Activated naive CD4-positive, alpha-beta T cell treated with anti-CD3 and anti-CD28 coated beads for 36 hours (primary cell): Measurements from ENCODE around the gene FUOM. TPM values are rescaled to one million over a fixed set of nuclear protein-coding genes. Genes with fewer than 3 reads are reported as not detected.

Experiments
- CTCF ChIA-PET: fragments of 350-600 bp; sonication (Branson Sonifier 250); formaldehyde crosslinking; loops from one replicate; lab custom pipeline; 2021; ENCODE audit warnings: antibody characterized with exemption; lab: Charles Lee
- DNase-seq: peaks from one replicate; pipeline ENCODE4 v3.0.0-alpha.2; 2020
- H3K27ac Mint-ChIP-seq: one replicate; pipeline ENCODE4 v1.8.0; 2021; ENCODE audit warnings: mild to moderate bottlenecking, mixed read lengths
- H3K27me3 Mint-ChIP-seq: one replicate; pipeline ENCODE4 v1.8.0; 2021; ENCODE audit warnings: low read depth, mixed read lengths
- H3K36me3 Mint-ChIP-seq: one replicate; pipeline ENCODE4 v1.8.0; 2021; ENCODE audit warnings: low read depth, mixed read lengths
- H3K4me1 Mint-ChIP-seq: one replicate; pipeline ENCODE4 v1.8.0; 2021; ENCODE audit warnings: low read depth, mixed read lengths
- H3K4me3 Mint-ChIP-seq: one replicate; pipeline ENCODE4 v1.8.0; 2021; ENCODE audit warnings: mild to moderate bottlenecking, moderate library complexity, mixed read lengths
- H3K9me3 Mint-ChIP-seq: one replicate; pipeline ENCODE4 v1.8.0; 2021; ENCODE audit warnings: mixed read lengths
- intact Hi-C: fragments of 100-400 bp; cut with micrococcal nuclease; formaldehyde crosslinking; loops from one replicate; pipeline ENCODE4 v1.15.1; 2023
- total RNA-seq, 2 experiments: library from RNA; stranded (reverse); gene quantifications; one replicate each; pipeline ENCODE4 v1.2.3, GENCODE V29; 2021

The FUOM gene
- total RNA-seq, 2 experiments from 2014 or later, result 29.9 to 34.9 TPM

- Mint-ChIP-seq H3K9me3 (no peaks in the 10 kb centered on the region), H3K36me3 (no peaks in the 10 kb centered on the region), H3K4me1 (peaks cover 7% of the 10 kb centered on the region), H3K27ac (no peak overlapping the region), H3K27me3 (peaks cover 6% of the 10 kb centered on the region), H3K4me3 (peak overlapping the region; percentile 59)
- peak; percentile 74 for DNase-seq
- CTCF ChIA-PET, result interaction anchor here (0.7 to 2.0 kb wide), 4 partner anchors 10 to 175 kb away, joined by 3 to 5 read pairs (median 4); no protein-coding TSS in a partner anchor
- intact Hi-C loops, result loop anchor here (1.0 to 2.0 kb wide), 2 partner anchors 174 to 378 kb away; no protein-coding TSS in a partner anchor
These were observed 39.2 kb downstream of the FUOM start for GRCh38 chr10:133318494-133319127.

- Mint-ChIP-seq H3K4me1 (peaks cover 7% of the 10 kb centered on the region), H3K9me3 (no peaks in the 10 kb centered on the region), H3K4me3 (no peak overlapping the region), H3K27me3 (peaks cover 6% of the 10 kb centered on the region), H3K27ac (no peak overlapping the region), H3K36me3 (no peaks in the 10 kb centered on the region)
- DNase-seq, result no peak
- CTCF ChIA-PET, result interaction anchor here (0.5 to 2.1 kb wide), 2 partner anchors 13 to 23 kb away, joined by 3 to 10 read pairs; no protein-coding TSS in a partner anchor
- intact Hi-C loops, result no loop called here
These were observed 41.1 kb downstream of the FUOM start for GRCh38 chr10:133316732-133317131.

- H3K9me3 Mint-ChIP-seq, result no peaks in the 10 kb centered on the region
- no peak overlapping the region for H3K4me3 Mint-ChIP-seq
- peaks cover 7% of the 10 kb centered on the region for H3K4me1 Mint-ChIP-seq
- no peak for DNase-seq
- H3K36me3 Mint-ChIP-seq, result peaks cover 2% of the 10 kb centered on the region
- CTCF ChIA-PET, result interaction anchor here (0.5 to 2.5 kb wide), 6 partner anchors 13 to 376 kb away, joined by 3 to 10 read pairs (median 6); no protein-coding TSS in a partner anchor
- intact Hi-C loops, result no loop called here
- H3K27me3 Mint-ChIP-seq, result peaks cover 6% of the 10 kb centered on the region
- no peak overlapping the region for H3K27ac Mint-ChIP-seq
These were observed 41.6 kb downstream of the FUOM start for GRCh38 chr10:133316266-133316665.

GRCh38 chr10:133315847-133316246, 42.0 kb downstream of the FUOM start:
- Mint-ChIP-seq H3K27ac (no peak overlapping the region), H3K36me3 (peaks cover 3% of the 10 kb centered on the region), H3K9me3 (no peaks in the 10 kb centered on the region), H3K4me1 (peaks cover 7% of the 10 kb centered on the region), H3K27me3 (peaks cover 6% of the 10 kb centered on the region), H3K4me3 (no peak overlapping the region)
- intact Hi-C loops, result no loop called here
- no peak for DNase-seq
- CTCF ChIA-PET, result interaction anchor here (0.8 to 2.5 kb wide), 6 partner anchors 12 to 376 kb away, joined by 4 to 10 read pairs (median 6); no protein-coding TSS in a partner anchor

- DNase-seq, result no peak
- Mint-ChIP-seq H3K9me3 (no peaks in the 10 kb centered on the region), H3K4me1 (peaks cover 7% of the 10 kb centered on the region), H3K27ac (no peak overlapping the region), H3K4me3 (no peak overlapping the region), H3K36me3 (peaks cover 6% of the 10 kb centered on the region), H3K27me3 (peaks cover 6% of the 10 kb centered on the region)
- intact Hi-C loops, result loop anchor here (5.0 kb wide), 1 partner anchor 292 kb away; no protein-coding TSS in a partner anchor
- CTCF ChIA-PET, result interaction anchor here (1.2 to 2.5 kb wide), 6 partner anchors 12 to 184 kb away, joined by 3 to 10 read pairs (median 6); no protein-coding TSS in a partner anchor
These were observed 42.9 kb downstream of the FUOM start for GRCh38 chr10:133314911-133315310.

- intact Hi-C loops, result loop anchor here (5.0 kb wide), 1 partner anchor 294 kb away; no protein-coding TSS in a partner anchor
- Mint-ChIP-seq H3K27ac (no peak overlapping the region), H3K36me3 (peaks cover 6% of the 10 kb centered on the region), H3K4me3 (no peak overlapping the region), H3K4me1 (no peaks in the 10 kb centered on the region), H3K9me3 (no peaks in the 10 kb centered on the region), H3K27me3 (no peaks in the 10 kb centered on the region)
- no peak for DNase-seq
- CTCF ChIA-PET, result interaction anchor here (1.7 kb wide), 1 partner anchor 16 kb away, joined by 3 read pairs; no protein-coding TSS in a partner anchor
These were observed 44.6 kb downstream of the FUOM start for GRCh38 chr10:133313192-133313591.

- intact Hi-C loops, result loop anchor here (5.0 kb wide), 1 partner anchor 295 kb away; no protein-coding TSS in a partner anchor
- H3K27ac Mint-ChIP-seq, result no peak overlapping the region
- CTCF ChIA-PET, result interaction anchor here (1.7 kb wide), 1 partner anchor 17 kb away, joined by 3 read pairs; no protein-coding TSS in a partner anchor
These were observed 45.1 kb downstream of the FUOM start for GRCh38 chr10:133312769-133313145.

GRCh38 chr10:133312016-133312768, 45.6 kb downstream of the FUOM start:
- Mint-ChIP-seq H3K9me3 (no peaks in the 10 kb centered on the region), H3K27me3 (no peaks in the 10 kb centered on the region), H3K4me1 (peaks cover 8% of the 10 kb centered on the region), H3K4me3 (no peak overlapping the region), H3K36me3 (peaks cover 10% of the 10 kb centered on the region), H3K27ac (no peak overlapping the region)
- CTCF ChIA-PET, result interaction anchor here (0.7 to 1.7 kb wide), 2 partner anchors 17 to 108 kb away, joined by 3 to 4 read pairs; no protein-coding TSS in a partner anchor
- DNase-seq, result no peak
- intact Hi-C loops, result loop anchor here (5.0 kb wide), 1 partner anchor 295 kb away; no protein-coding TSS in a partner anchor

More at GRCh38 chr10:133312769-133313145, 45.1 kb downstream of the FUOM start:
- no peak for DNase-seq
- H3K4me3 Mint-ChIP-seq, result no peak overlapping the region
- peaks cover 2% of the 10 kb centered on the region for H3K4me1 Mint-ChIP-seq
- no peaks in the 10 kb centered on the region for H3K27me3 Mint-ChIP-seq
- peaks cover 10% of the 10 kb centered on the region for H3K36me3 Mint-ChIP-seq
- H3K9me3 Mint-ChIP-seq, result no peaks in the 10 kb centered on the region

GRCh38 chr10:133311570-133311969, 46.2 kb downstream of the FUOM start:
- intact Hi-C loops, result loop anchor here (5.0 kb wide), 1 partner anchor 296 kb away; no protein-coding TSS in a partner anchor
- CTCF ChIA-PET, result interaction anchor here (0.7 kb wide), 1 partner anchor 108 kb away, joined by 4 read pairs; no protein-coding TSS in a partner anchor
- Mint-ChIP-seq H3K27ac (no peak overlapping the region), H3K4me1 (peaks cover 13% of the 10 kb centered on the region), H3K9me3 (no peaks in the 10 kb centered on the region), H3K36me3 (peaks cover 10% of the 10 kb centered on the region), H3K4me3 (no peak overlapping the region), H3K27me3 (no peaks in the 10 kb centered on the region)
- DNase-seq, result no peak

- H3K4me3 Mint-ChIP-seq, result no peak overlapping the region
- CTCF ChIA-PET, result interaction anchor here (0.9 kb wide), 1 partner anchor 18 kb away, joined by 4 read pairs; no protein-coding TSS in a partner anchor
- no peak for DNase-seq
- H3K9me3 Mint-ChIP-seq, result no peaks in the 10 kb centered on the region
- peaks cover 15% of the 10 kb centered on the region for H3K4me1 Mint-ChIP-seq
- intact Hi-C loops, result loop anchor here (5.0 kb wide), 1 partner anchor 297 kb away; no protein-coding TSS in a partner anchor
- H3K27me3 Mint-ChIP-seq, result no peaks in the 10 kb centered on the region
- peaks cover 10% of the 10 kb centered on the region for H3K36me3 Mint-ChIP-seq
- no peak overlapping the region for H3K27ac Mint-ChIP-seq
These were observed 47.0 kb downstream of the FUOM start for GRCh38 chr10:133310789-133311188.

GRCh38 chr10:133310399-133310755, 47.4 kb downstream of the FUOM start:
- peaks cover 16% of the 10 kb centered on the region for H3K4me1 Mint-ChIP-seq
- intact Hi-C loops, result loop anchor here (5.0 kb wide), 1 partner anchor 297 kb away; no protein-coding TSS in a partner anchor
- H3K27ac Mint-ChIP-seq, result no peak overlapping the region
- no peak for DNase-seq
- peaks cover 12% of the 10 kb centered on the region for H3K36me3 Mint-ChIP-seq
- H3K27me3 Mint-ChIP-seq, result no peaks in the 10 kb centered on the region
- CTCF ChIA-PET, result interaction anchor here (0.9 kb wide), 1 partner anchor 19 kb away, joined by 4 read pairs; no protein-coding TSS in a partner anchor
- H3K4me3 Mint-ChIP-seq, result no peak overlapping the region
- no peaks in the 10 kb centered on the region for H3K9me3 Mint-ChIP-seq
